ENCODE results near the gene KIF26A.

The KIF26A gene

GRCh38 chr14:104132981-104133380 is 5.4 kb upstream of the KIF26A start:
- no peak for DNase-seq (ENCODE audit: low spot score)

- DNase-seq (ENCODE audit: low spot score) = no peak
Measured at GRCh38 chr14:104133496-104133895, 4.9 kb upstream of the KIF26A start.

- DNase-seq (ENCODE audit: low spot score) = no peak
Measured at GRCh38 chr14:104134061-104134965, 4.1 kb upstream of the KIF26A start.

GRCh38 chr14:104135121-104135903 is 3.1 kb upstream of the KIF26A start:
- DNase-seq (ENCODE audit: low spot score) = no peak

- no peak for DNase-seq (ENCODE audit: low spot score)
Measured at GRCh38 chr14:104135904-104136471, 2.4 kb upstream of the KIF26A start.

GRCh38 chr14:104136472-104137296 is 1.7 kb upstream of the KIF26A start:
- no peak for DNase-seq (ENCODE audit: low spot score)

GRCh38 chr14:104137297-104138097 is 890 bp upstream of the KIF26A start:
- DNase-seq (ENCODE audit: low spot score) = peak; percentile 92

GRCh38 chr14:104138718-104139459 is 502 bp downstream of the KIF26A start:
- no peak for DNase-seq (ENCODE audit: low spot score)

GRCh38 chr14:104139460-104140212 is 1.2 kb downstream of the KIF26A start:
- DNase-seq (ENCODE audit: low spot score) = no peak

- DNase-seq (ENCODE audit: low spot score) = no peak
Measured at GRCh38 chr14:104140213-104140462, 1.8 kb downstream of the KIF26A start.

- no peak for DNase-seq (ENCODE audit: low spot score)
Measured at GRCh38 chr14:104140463-104141331, 2.3 kb downstream of the KIF26A start.

- no peak for DNase-seq (ENCODE audit: low spot score)
Measured at GRCh38 chr14:104141621-104142091, 3.3 kb downstream of the KIF26A start.

- no peak for DNase-seq (ENCODE audit: low spot score)
Measured at GRCh38 chr14:104142136-104142945, 4.0 kb downstream of the KIF26A start.

GRCh38 chr14:104142946-104143470 is 4.6 kb downstream of the KIF26A start:
- DNase-seq (ENCODE audit: low spot score) = no peak

GRCh38 chr14:104143521-104144452 is 5.4 kb downstream of the KIF26A start:
- no peak for DNase-seq (ENCODE audit: low spot score)

GRCh38 chr14:104144453-104144790 is 6.0 kb downstream of the KIF26A start:
- DNase-seq (ENCODE audit: low spot score) = no peak
